Osteoblast (primary cell): ENCODE data around the gene IFT172. TPM values are rescaled to one million over a fixed set of nuclear protein-coding genes. Genes with fewer than 3 reads are reported as not detected.

Source experiments
- DNase-seq: peaks from one replicate; pipeline ENCODE4 v3.0.0; 2011; ENCODE audit warnings: low spot score, mixed read lengths; ENCODE audit not compliant: insufficient read length; ENCODE audit errors: missing footprints
- H2AFZ ChIP-seq: 2 replicates; pipeline ENCODE4 v1.6.0; 2011; ENCODE audit warnings: mild to moderate bottlenecking, low read length
- H3K27ac ChIP-seq: 2 replicates; pipeline ENCODE4 v1.5.1; 2011; ENCODE audit warnings: mild to moderate bottlenecking, low read depth, low read length, moderate library complexity
- H3K27me3 ChIP-seq: 2 replicates; pipeline ENCODE4 v1.6.0; 2012; ENCODE audit warnings: mild to moderate bottlenecking, control low read depth, inconsistent platforms, low read length, moderate library complexity; ENCODE audit not compliant: insufficient read depth
- H3K36me3 ChIP-seq: 2 replicates; pipeline ENCODE4 v1.5.1; 2011; ENCODE audit warnings: mild to moderate bottlenecking, low read length, control low read depth, moderate library complexity; ENCODE audit not compliant: insufficient read depth
- H3K4me1 ChIP-seq: 2 replicates; pipeline ENCODE4 v1.5.1; 2011; ENCODE audit warnings: mild to moderate bottlenecking, low read length, control low read depth, moderate library complexity; ENCODE audit not compliant: insufficient read depth
- H3K4me2 ChIP-seq: 2 replicates; pipeline ENCODE4 v1.6.0; 2011; ENCODE audit warnings: mild to moderate bottlenecking, low read length; ENCODE audit not compliant: insufficient read depth
- H3K4me3 ChIP-seq: fragments of 200-600 bp; sonication (generic); 3 replicates; pipeline ENCODE4 v1.5.1; 2012; ENCODE audit warnings: mild to moderate bottlenecking, low read length, inconsistent platforms; ENCODE audit not compliant: insufficient read depth
- H3K79me2 ChIP-seq: 2 replicates; pipeline ENCODE4 v1.6.0; 2012; ENCODE audit warnings: mild to moderate bottlenecking, low read length, control low read depth, inconsistent platforms; ENCODE audit not compliant: insufficient read depth
- H3K9me3 ChIP-seq: 2 replicates; pipeline ENCODE4 v1.5.1; 2011; ENCODE audit warnings: low read depth, low read length, control low read depth
- H4K20me1 ChIP-seq: 2 replicates; pipeline ENCODE4 v1.6.0; 2012; ENCODE audit warnings: mild to moderate bottlenecking, low read length, control low read depth; ENCODE audit not compliant: insufficient read depth
- CTCF ChIP-seq: IDR thresholded peaks from 2 replicates; pipeline ENCODE4 v1.5.1; 2011; ENCODE audit warnings: mild to moderate bottlenecking, low read depth, low read length, moderate library complexity; ENCODE audit errors: extremely low read depth
- total RNA-seq: library from RNA; depleted of rRNA; stranded (reverse); fragments of >200 nt; gene quantifications from 2 replicates; pipeline ENCODE4 v1.2.3, GENCODE V29; 2012

The IFT172 gene
- total RNA-seq, 1 donor = 35.5 TPM

GRCh38 chr2:27453968-27454367, 35.6 kb downstream of the IFT172 start:
- TF ChIP-seq CTCF = no peak
- peaks cover 48% of the 10 kb centered on the region for H3K36me3 ChIP-seq
- no peaks in the 10 kb centered on the region for H3K9me3 ChIP-seq
- H3K27ac ChIP-seq = no peak overlapping the region
- H3K79me2 ChIP-seq = no peaks in the 10 kb centered on the region
- H3K4me1 ChIP-seq = no peaks in the 10 kb centered on the region
- H2AFZ ChIP-seq = no peak overlapping the region
- H3K4me2 ChIP-seq = no peak overlapping the region
- no peaks in the 10 kb centered on the region for H3K27me3 ChIP-seq
- H3K4me3 ChIP-seq = no peak overlapping the region
- H4K20me1 ChIP-seq = no peaks in the 10 kb centered on the region
- no peak for DNase-seq

GRCh38 chr2:27451095-27451494, 38.4 kb downstream of the IFT172 start:
- no peaks in the 10 kb centered on the region for H3K4me1 ChIP-seq
- H3K4me3 ChIP-seq = no peak overlapping the region
- no peak overlapping the region for H3K4me2 ChIP-seq
- no peaks in the 10 kb centered on the region for H4K20me1 ChIP-seq
- H2AFZ ChIP-seq = no peak overlapping the region
- DNase-seq = no peak
- TF ChIP-seq CTCF = no peak
- no peaks in the 10 kb centered on the region for H3K27me3 ChIP-seq
- no peaks in the 10 kb centered on the region for H3K79me2 ChIP-seq
- H3K27ac ChIP-seq = no peak overlapping the region
- no peaks in the 10 kb centered on the region for H3K9me3 ChIP-seq
- peaks cover 39% of the 10 kb centered on the region for H3K36me3 ChIP-seq

- peaks cover 46% of the 10 kb centered on the region for H3K36me3 ChIP-seq
- H3K4me1 ChIP-seq = no peaks in the 10 kb centered on the region
- no peaks in the 10 kb centered on the region for H3K9me3 ChIP-seq
- TF ChIP-seq CTCF = no peak
- H2AFZ ChIP-seq = no peak overlapping the region
- no peaks in the 10 kb centered on the region for H3K27me3 ChIP-seq
- no peak overlapping the region for H3K4me3 ChIP-seq
- no peaks in the 10 kb centered on the region for H4K20me1 ChIP-seq
- H3K4me2 ChIP-seq = no peak overlapping the region
- H3K79me2 ChIP-seq = no peaks in the 10 kb centered on the region
- H3K27ac ChIP-seq = no peak overlapping the region
- DNase-seq = no peak
Observed at GRCh38 chr2:27448381-27448780, 41.2 kb downstream of the IFT172 start.

- Histone ChIP-seq H3K27ac (no peak overlapping the region), H3K4me2 (no peak overlapping the region), H3K36me3 (peaks cover 39% of the 10 kb centered on the region), H3K79me2 (no peaks in the 10 kb centered on the region), H3K9me3 (no peaks in the 10 kb centered on the region), H3K27me3 (no peaks in the 10 kb centered on the region), H3K4me3 (no peak overlapping the region), H4K20me1 (no peaks in the 10 kb centered on the region), H2AFZ (no peak overlapping the region), H3K4me1 (no peaks in the 10 kb centered on the region)
- DNase-seq = peak; percentile 66
- no peak for TF ChIP-seq CTCF
Observed at GRCh38 chr2:27446057-27446456, 43.5 kb downstream of the IFT172 start.
